HEK293 (cell line): Measurements from ENCODE around the gene COL4A1.

Source experiments
- CTCF ChIA-PET: fragments of 350-600 bp; formaldehyde crosslinking; extraction: SDS; loops from one replicate; lab custom pipeline; 2021; ENCODE audit warnings: antibody characterized with exemption; lab: Yijun Ruan, JAX
- POLR2A ChIA-PET: fragments of 300-600 bp; formaldehyde crosslinking; extraction: SDS; loops from one replicate; lab custom pipeline; 2020; ENCODE audit warnings: antibody characterized with exemption, inconsistent platforms; lab: Yijun Ruan, JAX
- H3K27ac ChIP-seq: fragments of 200-500 bp; sonication (Bioruptor generic); 2 replicates; pipeline ENCODE4 v1.5.1; 2014; ENCODE audit warnings: low read depth, low read length, control low read depth, inconsistent platforms; ENCODE audit errors: extremely low read depth
- H3K36me3 ChIP-seq, 2 experiments: fragments of 200-500 bp in 1 of 2; sonication (Bioruptor generic) in 1 of 2; 1 replicate in 1 of 2; 2 replicates in 1 of 2; pipeline ENCODE4 v1.5.1; 2014 to 2017; ENCODE audit warnings: inconsistent platforms in 2 of 2, low read length in 2 of 2; ENCODE audit not compliant: control insufficient read depth in 2 of 2, insufficient read depth in 1 of 2
- H3K4me1 ChIP-seq: fragments of 200-500 bp; sonication (Bioruptor generic); 2 replicates; pipeline ENCODE4 v1.5.1; 2014; ENCODE audit warnings: mild to moderate bottlenecking, low read length, inconsistent platforms; ENCODE audit not compliant: control insufficient read depth, insufficient read depth
- H3K4me3 ChIP-seq: 2 replicates; pipeline ENCODE4 v1.5.1; 2011; ENCODE audit warnings: low read depth, mild to moderate bottlenecking, control low read depth, low read length, moderate library complexity
- H3K9me3 ChIP-seq: fragments of 200-500 bp; sonication (Bioruptor generic); 2 replicates; pipeline ENCODE4 v1.5.1; 2014; ENCODE audit warnings: low read depth, low read length, inconsistent platforms; ENCODE audit not compliant: control insufficient read depth, insufficient read depth
- GLI2 ChIP-seq: fragments of 450-650 bp; formaldehyde crosslinking; IDR thresholded peaks from 2 replicates; pipeline ENCODE4; 2017; ENCODE audit warnings: missing biosample characterization, missing genetic modification characterization, low read depth, borderline replicate concordance
- OVOL3 ChIP-seq: fragments of 450-650 bp; formaldehyde crosslinking; IDR thresholded peaks from 2 replicates; pipeline ENCODE4 v1.5.1; 2016; ENCODE audit warnings: missing biosample characterization, missing genetic modification characterization
- PRDM2 ChIP-seq: fragments of 450-650 bp; formaldehyde crosslinking; IDR thresholded peaks from 2 replicates; pipeline ENCODE4 v1.5.1; 2016; ENCODE audit warnings: missing biosample characterization, missing genetic modification characterization, borderline replicate concordance
- REPIN1 ChIP-seq: fragments of 450-650 bp; formaldehyde crosslinking; IDR thresholded peaks from 2 replicates; pipeline ENCODE4 v1.5.1; 2017; ENCODE audit warnings: missing biosample characterization, missing genetic modification characterization, low read depth
- SP2 ChIP-seq: fragments of 450-650 bp; formaldehyde crosslinking; IDR thresholded peaks from 2 replicates; pipeline ENCODE4 v1.5.1; 2016; ENCODE audit warnings: missing biosample characterization, missing genetic modification characterization
- ZBTB26 ChIP-seq: fragments of 450-650 bp; formaldehyde crosslinking; optimal IDR thresholded peaks from 2 replicates; pipeline ENCODE3; 2016; ENCODE audit warnings: missing biosample characterization, mild to moderate bottlenecking, missing genetic modification characterization
- ZBTB48 ChIP-seq: fragments of 450-650 bp; formaldehyde crosslinking; IDR thresholded peaks from 2 replicates; pipeline ENCODE4 v1.5.1; 2016; ENCODE audit warnings: missing biosample characterization, missing genetic modification characterization
- ZBTB8A ChIP-seq: fragments of 450-650 bp; formaldehyde crosslinking; IDR thresholded peaks from 2 replicates; pipeline ENCODE4 v1.5.1; 2016; ENCODE audit warnings: missing biosample characterization, missing genetic modification characterization
- ZFP3 ChIP-seq: fragments of 450-650 bp; formaldehyde crosslinking; IDR thresholded peaks from 2 replicates; pipeline ENCODE4 v1.5.1; 2016; ENCODE audit warnings: low read depth, missing biosample characterization, missing genetic modification characterization
- ZFP37 ChIP-seq: fragments of 450-650 bp; formaldehyde crosslinking; IDR thresholded peaks from 2 replicates; pipeline ENCODE4 v1.5.1; 2016; ENCODE audit warnings: missing biosample characterization, missing genetic modification characterization
- ZFP41 ChIP-seq: fragments of 450-650 bp; formaldehyde crosslinking; IDR thresholded peaks from 2 replicates; pipeline ENCODE4 v1.5.1; 2016; ENCODE audit warnings: missing biosample characterization, missing genetic modification characterization, borderline replicate concordance
- ZNF112 ChIP-seq: fragments of 450-650 bp; formaldehyde crosslinking; IDR thresholded peaks from 2 replicates; pipeline ENCODE4 v1.5.0; 2017; ENCODE audit warnings: missing biosample characterization, missing genetic modification characterization
- ZNF133 ChIP-seq: fragments of 450-650 bp; formaldehyde crosslinking; IDR thresholded peaks from 2 replicates; pipeline ENCODE4 v1.5.1; 2016; ENCODE audit warnings: missing biosample characterization, missing genetic modification characterization
- ZNF280D ChIP-seq: fragments of 450-650 bp; formaldehyde crosslinking; IDR thresholded peaks from 2 replicates; pipeline ENCODE4 v1.5.1; 2016; ENCODE audit warnings: missing biosample characterization, missing genetic modification characterization
- ZNF292 ChIP-seq: fragments of 450-650 bp; formaldehyde crosslinking; IDR thresholded peaks from 2 replicates; pipeline ENCODE4 v1.5.1; 2016; ENCODE audit warnings: low read depth, missing biosample characterization, missing genetic modification characterization, borderline replicate concordance
- ZNF311 ChIP-seq: fragments of 450-650 bp; formaldehyde crosslinking; IDR thresholded peaks from 2 replicates; pipeline ENCODE4 v1.5.1; 2017; ENCODE audit warnings: missing biosample characterization, missing genetic modification characterization, borderline replicate concordance
- ZNF37A ChIP-seq: fragments of 450-650 bp; IDR thresholded peaks from 2 replicates; pipeline ENCODE4 v1.5.1; 2018; ENCODE audit warnings: missing biosample characterization, missing genetic modification characterization
- ZNF488 ChIP-seq: fragments of 450-650 bp; formaldehyde crosslinking; IDR thresholded peaks from 2 replicates; pipeline ENCODE4 v1.5.1; 2016; ENCODE audit warnings: missing biosample characterization, missing genetic modification characterization
- ZNF555 ChIP-seq: fragments of 450-650 bp; formaldehyde crosslinking; conservative IDR thresholded peaks from 2 replicates; pipeline ENCODE4 v1.5.1; 2017; ENCODE audit warnings: missing biosample characterization, mild to moderate bottlenecking, missing genetic modification characterization, inconsistent platforms
- ZNF785 ChIP-seq: fragments of 450-650 bp; formaldehyde crosslinking; IDR thresholded peaks from 2 replicates; pipeline ENCODE4 v1.5.1; 2016; ENCODE audit warnings: missing biosample characterization, missing genetic modification characterization
- ZNF830 ChIP-seq: fragments of 450-650 bp; IDR thresholded peaks from 2 replicates; pipeline ENCODE4 v1.5.0; 2018; ENCODE audit warnings: missing biosample characterization, missing genetic modification characterization, low read depth, mild to moderate bottlenecking, moderate library complexity
- ZSCAN30 ChIP-seq: fragments of 450-650 bp; IDR thresholded peaks from 2 replicates; pipeline ENCODE4 v1.5.1; 2018; ENCODE audit warnings: missing biosample characterization, mild to moderate bottlenecking, missing genetic modification characterization, moderate library complexity

COL4A1 gene

GRCh38 chr13:110199046-110199831 is 107.7 kb downstream of the COL4A1 start:
- Histone ChIP-seq H3K4me1 (no peaks in the 10 kb centered on the region), H3K4me3 (no peak overlapping the region), H3K36me3 (peaks cover 0 to 4% of the 10 kb centered on the region in 2 experiments; a peak in 1 of 3 replicates), H3K9me3 (no peaks in the 10 kb centered on the region), H3K27ac (no peak overlapping the region)
- TF ChIP-seq ZNF785 (tag by site-specific recombination) (no peak), SP2 (tag by site-specific recombination) (no peak)
- POLR2A ChIA-PET: no interaction called here
- CTCF ChIA-PET: no interaction called here

GRCh38 chr13:110197471-110197870 is 109.5 kb downstream of the COL4A1 start:
- TF ChIP-seq ZNF555: no peak
- no peak for TF ChIP-seq ZFP3 (tag by site-specific recombination)
- TF ChIP-seq ZFP37: no peak
- TF ChIP-seq ZNF311 (tag by site-specific recombination): no peak
- TF ChIP-seq ZSCAN30: no peak
- TF ChIP-seq ZNF133 (tag by site-specific recombination): no peak
- TF ChIP-seq ZNF112 (tag by site-specific recombination): no peak
- TF ChIP-seq GLI2 (tag by site-specific recombination): no peak
- no peak for TF ChIP-seq ZBTB8A (tag by site-specific recombination)
- no peak for TF ChIP-seq ZNF37A (tag by site-specific recombination)
- TF ChIP-seq ZNF488 (tag by site-specific recombination): no peak
- no peak for TF ChIP-seq OVOL3
- no peak for TF ChIP-seq ZNF280D (tag by site-specific recombination)
- no peak for TF ChIP-seq PRDM2 (tag by site-specific recombination)
- no peak for TF ChIP-seq ZFP41
- TF ChIP-seq REPIN1 (tag by site-specific recombination): no peak
- TF ChIP-seq ZBTB48 (tag by site-specific recombination): no peak
- no peak for TF ChIP-seq ZBTB26
- no peak for TF ChIP-seq ZNF292 (tag by site-specific recombination)
- no peak for TF ChIP-seq ZNF830
- Histone ChIP-seq H3K36me3 (peaks cover 0 to 10% of the 10 kb centered on the region in 2 experiments; a peak in 1 of 3 replicates), H3K4me1 (no peaks in the 10 kb centered on the region), H3K4me3 (no peak overlapping the region), H3K9me3 (no peaks in the 10 kb centered on the region), H3K27ac (no peak overlapping the region)
- ChIA-PET CTCF (no interaction called here), POLR2A (no interaction called here)
